HAP-1 (cell line): ENCODE results near the gene CMTM5.
"Not testable (repeated sequence)": the region's sequence is repeated elsewhere in the genome, so short reads cannot be mapped to it uniquely, and the experiment has no call there.

Experiments
- DNase-seq, 2 experiments: peaks; one replicate each; pipeline ENCODE4 v3.0.0-alpha.2; 2016 to 2020; ENCODE audit warnings: low spot score in 2 of 2
- H3K27me3 ChIP-seq: fragments of 250-450 bp; sonication (Bioruptor Pico); 2 replicates; pipeline ENCODE4 v1.5.1; 2020; ENCODE audit warnings: low read depth, mild to moderate bottlenecking, moderate library complexity
- H3K36me3 ChIP-seq: fragments of 250-450 bp; sonication (Bioruptor Pico); replicated peaks from 2 replicates; pipeline ENCODE4 v1.5.1; 2020; ENCODE audit warnings: mild to moderate bottlenecking
- H3K4me1 ChIP-seq: fragments of 250-450 bp; sonication (Bioruptor Pico); 2 replicates; pipeline ENCODE4 v1.5.1; 2020; ENCODE audit warnings: mild to moderate bottlenecking
- H3K4me3 ChIP-seq: fragments of 250-450 bp; sonication (Bioruptor Pico); 2 replicates; pipeline ENCODE4 v1.5.1; 2020; ENCODE audit warnings: mild to moderate bottlenecking, moderate library complexity
- H3K9me3 ChIP-seq: fragments of 250-450 bp; sonication (Bioruptor Pico); 2 replicates; pipeline ENCODE4 v1.5.1; 2020; ENCODE audit warnings: mild to moderate bottlenecking, moderate library complexity
- in situ Hi-C: fragments of 300-500 bp; cut with MboI; formaldehyde crosslinking; loops from 3 replicates; pipeline ENCODE4 v1.14.3; 2020; ENCODE audit warnings: low sequenced_read_pairs, inconsistent platforms, mixed read lengths

The CMTM5 gene

GRCh38 chr14:23378612-23379220 lies 1.9 kb downstream of the CMTM5 start:
- H3K4me1 ChIP-seq: no peaks in the 10 kb centered on the region
- no peak overlapping the region for H3K4me3 ChIP-seq
- no peak for DNase-seq
- H3K9me3 ChIP-seq: no peaks in the 10 kb centered on the region
- peaks cover 12% of the 10 kb centered on the region for H3K27me3 ChIP-seq
- H3K36me3 ChIP-seq: no peaks in the 10 kb centered on the region
- in situ Hi-C loops: no loop called here

GRCh38 chr14:23379366-23380196 lies 2.7 kb downstream of the CMTM5 start:
- in situ Hi-C loops: no loop called here
- no peaks in the 10 kb centered on the region for H3K4me1 ChIP-seq
- DNase-seq: peak; percentile 8 to 72
- H3K4me3 ChIP-seq: no peak overlapping the region
- H3K27me3 ChIP-seq: peaks cover 13% of the 10 kb centered on the region; the same call in 1 of the 2 replicates
- no peaks in the 10 kb centered on the region for H3K36me3 ChIP-seq
- no peaks in the 10 kb centered on the region for H3K9me3 ChIP-seq

GRCh38 chr14:23380197-23380914 lies 3.5 kb downstream of the CMTM5 start:
- H3K27me3 ChIP-seq: peaks cover 13% of the 10 kb centered on the region; the same call in 1 of the 2 replicates
- no peak for DNase-seq
- in situ Hi-C loops: no loop called here
- H3K4me3 ChIP-seq: no peak overlapping the region
- no peaks in the 10 kb centered on the region for H3K4me1 ChIP-seq
- no peaks in the 10 kb centered on the region for H3K9me3 ChIP-seq
- H3K36me3 ChIP-seq: no peaks in the 10 kb centered on the region

GRCh38 chr14:23380976-23381375 lies 4.1 kb downstream of the CMTM5 start:
- no peaks in the 10 kb centered on the region for H3K4me1 ChIP-seq
- DNase-seq: no peak
- H3K27me3 ChIP-seq: peaks cover 13% of the 10 kb centered on the region; the same call in 1 of the 2 replicates
- no peaks in the 10 kb centered on the region for H3K9me3 ChIP-seq
- in situ Hi-C loops: no loop called here
- H3K4me3 ChIP-seq: no peak overlapping the region
- no peaks in the 10 kb centered on the region for H3K36me3 ChIP-seq

GRCh38 chr14:23381871-23382270 lies 5.0 kb downstream of the CMTM5 start:
- DNase-seq: peak in 1 of 2 experiments; percentile 100
- Histone ChIP-seq H3K4me3 (no peak overlapping the region), H3K27me3 (peaks cover 13% of the 10 kb centered on the region; the same call in 1 of the 2 replicates), H3K9me3 (no peaks in the 10 kb centered on the region), H3K36me3 (no peaks in the 10 kb centered on the region), H3K4me1 (no peaks in the 10 kb centered on the region)
- in situ Hi-C loops: no loop called here

GRCh38 chr14:23382276-23382675 lies 5.4 kb downstream of the CMTM5 start:
- peaks cover 13% of the 10 kb centered on the region; the same call in 1 of the 2 replicates for H3K27me3 ChIP-seq
- H3K4me3 ChIP-seq: no peak overlapping the region
- no peak for DNase-seq
- H3K9me3 ChIP-seq: no peaks in the 10 kb centered on the region
- in situ Hi-C loops: no loop called here
- H3K36me3 ChIP-seq: no peaks in the 10 kb centered on the region
- no peaks in the 10 kb centered on the region for H3K4me1 ChIP-seq

- Histone ChIP-seq H3K9me3 (no peaks in the 10 kb centered on the region), H3K4me1 (no peaks in the 10 kb centered on the region), H3K27me3 (peaks cover 13% of the 10 kb centered on the region; the same call in 1 of the 2 replicates), H3K4me3 (no peak overlapping the region), H3K36me3 (no peaks in the 10 kb centered on the region)
- in situ Hi-C loops: no loop called here
- no peak for DNase-seq
Measured at GRCh38 chr14:23382731-23383440, 6.0 kb downstream of the CMTM5 start.

DNA sequence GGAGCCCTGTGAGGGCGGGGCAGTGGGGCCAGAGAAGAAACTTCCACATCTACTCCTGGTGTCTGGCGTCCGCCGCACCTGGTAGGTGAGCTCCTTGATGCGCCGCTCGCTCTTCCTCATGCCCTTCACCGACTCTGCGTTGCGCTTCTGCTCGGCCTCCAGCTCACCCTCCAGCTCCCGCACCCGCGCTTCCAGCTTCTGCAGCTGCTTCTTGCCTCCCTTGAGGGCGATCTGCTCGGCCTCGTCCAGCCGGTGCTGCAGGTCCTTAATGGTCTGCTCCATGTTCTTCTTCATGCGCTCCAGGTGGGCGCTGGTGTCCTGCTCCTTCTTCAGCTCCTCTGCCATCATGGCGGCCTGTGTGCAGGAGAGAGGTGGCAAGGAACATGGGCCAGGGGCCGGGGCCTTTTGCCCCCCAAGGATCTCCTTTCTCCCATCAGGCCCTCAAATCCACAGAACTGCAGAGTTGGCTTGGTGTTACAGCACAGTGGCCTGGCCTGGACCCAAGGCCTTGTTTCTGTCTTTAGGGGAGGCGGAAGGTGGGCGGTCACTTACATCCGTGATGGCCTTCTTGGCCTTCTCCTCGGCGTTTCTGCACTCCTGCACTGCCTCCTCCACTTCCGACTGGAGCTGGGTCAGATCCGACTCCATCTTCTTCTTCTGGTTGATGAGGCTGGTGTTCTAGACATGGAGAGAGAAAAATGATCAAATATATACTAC lies 7.7 kb downstream of the CMTM5 start:
- H3K4me1 ChIP-seq: no peaks in the 10 kb centered on the region
- DNase-seq: no peak
- H3K36me3 ChIP-seq: no peaks in the 10 kb centered on the region
- in situ Hi-C loops: no loop called here
- peaks cover 10% of the 10 kb centered on the region; the same call in 1 of the 2 replicates for H3K27me3 ChIP-seq
- no peak overlapping the region for H3K4me3 ChIP-seq
- H3K9me3 ChIP-seq: no peaks in the 10 kb centered on the region

DNA sequence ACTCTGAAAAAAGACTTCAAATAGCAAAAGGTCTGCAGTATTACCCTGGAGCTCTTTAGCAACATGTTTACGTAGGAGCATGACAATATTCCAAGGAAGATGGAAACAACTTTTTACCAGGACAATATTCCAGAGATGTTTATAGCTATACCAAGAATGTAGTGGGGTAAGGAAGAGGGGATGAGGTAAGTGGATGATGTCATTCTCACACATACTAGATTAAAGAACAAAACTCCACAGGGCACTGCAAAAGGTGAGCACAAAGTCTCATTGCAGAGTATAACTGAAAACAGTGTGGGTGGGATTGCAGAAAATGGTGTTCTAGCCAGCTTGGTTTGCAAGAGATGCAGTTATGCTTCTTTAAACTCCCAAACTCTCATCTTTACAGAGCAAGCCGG lies 8.4 kb downstream of the CMTM5 start:
- H3K4me1 ChIP-seq: no peaks in the 10 kb centered on the region
- in situ Hi-C loops: no loop called here
- H3K9me3 ChIP-seq: no peaks in the 10 kb centered on the region
- H3K36me3 ChIP-seq: no peaks in the 10 kb centered on the region
- H3K27me3 ChIP-seq: peaks cover 5% of the 10 kb centered on the region; the same call in 1 of the 2 replicates
- no peak overlapping the region for H3K4me3 ChIP-seq
- no peak for DNase-seq

DNA sequence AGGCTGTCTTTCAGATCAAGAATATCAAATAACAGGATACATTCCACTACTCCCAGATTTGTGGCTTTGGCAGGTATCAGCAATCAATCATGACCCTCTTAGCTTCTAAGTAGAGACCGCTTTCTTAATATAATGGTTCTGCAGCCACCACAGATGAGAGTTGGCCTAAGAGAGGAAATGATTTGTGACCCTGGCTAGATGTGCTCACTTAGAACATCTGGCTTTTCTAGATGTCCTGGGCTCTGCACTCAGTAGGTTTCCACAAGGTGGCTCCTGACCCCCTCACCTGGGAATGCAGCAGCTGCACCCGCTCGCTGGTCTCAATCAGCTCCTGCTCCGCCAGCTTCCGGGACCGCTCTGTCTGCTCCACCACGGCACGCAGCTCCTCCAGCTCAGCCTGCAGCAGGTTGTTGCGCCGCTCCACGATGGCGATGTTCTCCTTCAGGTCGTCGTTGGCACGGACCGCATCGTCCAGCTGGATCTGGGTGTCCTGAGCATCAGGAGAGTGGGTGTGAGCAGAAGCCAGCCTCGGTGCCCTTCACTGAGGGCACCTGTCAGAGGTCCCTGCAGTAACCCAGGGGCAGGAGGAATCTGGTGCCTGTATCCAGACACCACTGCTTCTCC lies 8.9 kb downstream of the CMTM5 start:
- in situ Hi-C loops: no loop called here
- H3K27me3 ChIP-seq: peaks cover 5% of the 10 kb centered on the region
- H3K9me3 ChIP-seq: no peaks in the 10 kb centered on the region
- H3K4me1 ChIP-seq: no peaks in the 10 kb centered on the region
- no peak for DNase-seq
- H3K36me3 ChIP-seq: no peaks in the 10 kb centered on the region
- H3K4me3 ChIP-seq: no peak overlapping the region

GRCh38 chr14:23386266-23386657 lies 9.4 kb downstream of the CMTM5 start:
- H3K27me3 ChIP-seq, H3K4me3 ChIP-seq, H3K9me3 ChIP-seq, H3K36me3 ChIP-seq, DNase-seq, in situ Hi-C loops, H3K4me1 ChIP-seq: not testable (repeated sequence)

DNA sequence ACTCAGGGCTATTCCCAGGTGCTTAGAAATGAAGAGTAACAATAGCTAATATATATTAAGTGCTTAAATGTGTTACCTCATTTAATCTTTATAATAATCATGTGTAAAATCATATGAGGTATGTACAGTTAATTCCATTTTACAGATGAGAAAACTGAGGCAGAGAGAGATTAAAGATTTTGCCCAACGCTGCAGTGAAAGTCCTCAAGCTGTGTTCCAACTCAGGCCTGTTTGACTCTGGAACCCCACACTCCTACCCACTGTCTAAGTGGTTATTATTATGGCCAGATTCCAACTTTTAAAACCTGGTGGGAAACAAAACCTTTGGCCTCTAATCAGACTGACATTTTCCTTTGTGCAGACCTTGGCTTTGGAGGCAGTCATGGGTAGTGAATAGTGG lies 10.2 kb downstream of the CMTM5 start:
- H3K4me1 ChIP-seq: no peaks in the 10 kb centered on the region
- no peak for DNase-seq
- H3K4me3 ChIP-seq: no peak overlapping the region
- in situ Hi-C loops: no loop called here
- H3K9me3 ChIP-seq: no peaks in the 10 kb centered on the region
- no peaks in the 10 kb centered on the region for H3K36me3 ChIP-seq
- peaks cover 6% of the 10 kb centered on the region for H3K27me3 ChIP-seq
